GM10847 (cell line): ENCODE measurements around the gene ARHGDIB.

ENCODE experiments used
- POLR2A ChIP-seq: IDR thresholded peaks from 2 replicates; pipeline ENCODE4 v1.6.1; 2011; ENCODE audit not compliant: insufficient read length; ENCODE audit errors: extremely low read depth

ARHGDIB gene

GRCh38 chr12:14989790-14990189 is 28.4 kb upstream of the ARHGDIB start:
- no peak for TF ChIP-seq POLR2A

DNA sequence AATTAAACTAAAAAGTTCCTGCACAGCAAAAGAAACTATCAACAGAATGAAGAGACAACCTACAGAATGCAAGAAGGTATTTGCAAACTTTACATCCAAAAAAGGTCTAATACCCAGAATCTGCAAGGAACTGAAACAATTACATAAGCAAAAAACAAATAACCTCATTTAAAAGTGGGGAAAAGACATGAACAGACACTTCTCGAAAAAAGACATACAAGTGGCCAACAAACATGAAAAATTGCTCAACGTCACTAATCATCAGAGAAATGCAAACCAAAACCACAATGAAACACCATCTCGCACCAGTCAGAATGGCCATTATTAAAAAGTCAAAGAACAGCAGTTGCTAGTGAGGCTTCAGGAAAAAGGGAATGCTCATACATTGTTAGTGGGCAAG is 26.6 kb upstream of the ARHGDIB start:
- no peak for TF ChIP-seq POLR2A

- no peak for TF ChIP-seq POLR2A
These were observed 25.0 kb upstream of the ARHGDIB start for GRCh38 chr12:14986449-14986848.

- TF ChIP-seq POLR2A, result no peak
These were observed 23.4 kb upstream of the ARHGDIB start for GRCh38 chr12:14984766-14985285.

- TF ChIP-seq POLR2A, result no peak
These were observed 22.6 kb upstream of the ARHGDIB start for GRCh38 chr12:14984036-14984435.

DNA sequence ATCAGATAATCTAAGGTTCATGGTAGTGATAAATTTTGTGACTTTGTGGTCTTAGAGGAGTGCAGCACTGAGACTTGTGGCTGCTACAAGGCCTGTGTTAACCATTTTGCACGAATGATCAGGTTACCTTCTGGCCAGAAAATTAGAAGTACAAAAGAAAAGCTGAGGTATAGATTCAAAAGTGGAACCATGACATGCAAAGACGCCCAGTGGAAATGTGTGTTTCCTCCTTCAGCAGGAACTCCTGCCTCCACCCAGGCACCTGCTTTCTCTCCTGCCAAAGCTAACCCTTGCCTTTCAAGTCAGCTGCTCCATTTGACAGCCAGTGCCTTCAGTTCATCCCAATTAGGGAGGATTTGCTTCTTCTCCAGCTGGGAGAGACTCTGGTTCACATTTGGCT is 21.6 kb upstream of the ARHGDIB start:
- TF ChIP-seq POLR2A, result no peak

GRCh38 chr12:14982562-14982961 is 21.2 kb upstream of the ARHGDIB start:
- no peak for TF ChIP-seq POLR2A

GRCh38 chr12:14981049-14981448 is 19.6 kb upstream of the ARHGDIB start:
- TF ChIP-seq POLR2A, result no peak

GRCh38 chr12:14979468-14979867 is 18.1 kb upstream of the ARHGDIB start:
- TF ChIP-seq POLR2A, result no peak

- TF ChIP-seq POLR2A, result no peak
These were observed 15.3 kb upstream of the ARHGDIB start for GRCh38 chr12:14976658-14977057.

- TF ChIP-seq POLR2A, result no peak
These were observed 14.1 kb upstream of the ARHGDIB start for GRCh38 chr12:14975457-14975856.

- TF ChIP-seq POLR2A, result no peak
These were observed 13.2 kb upstream of the ARHGDIB start for GRCh38 chr12:14974633-14975032.

- TF ChIP-seq POLR2A, result no peak
These were observed 11.4 kb upstream of the ARHGDIB start, which contains the start of gene PDE6H for GRCh38 chr12:14972816-14973215. TSS of gene PDE6H (plus strand) at chr12:14973042. CDS start at chr12:14978013, 4,971 bp downstream.

DNA sequence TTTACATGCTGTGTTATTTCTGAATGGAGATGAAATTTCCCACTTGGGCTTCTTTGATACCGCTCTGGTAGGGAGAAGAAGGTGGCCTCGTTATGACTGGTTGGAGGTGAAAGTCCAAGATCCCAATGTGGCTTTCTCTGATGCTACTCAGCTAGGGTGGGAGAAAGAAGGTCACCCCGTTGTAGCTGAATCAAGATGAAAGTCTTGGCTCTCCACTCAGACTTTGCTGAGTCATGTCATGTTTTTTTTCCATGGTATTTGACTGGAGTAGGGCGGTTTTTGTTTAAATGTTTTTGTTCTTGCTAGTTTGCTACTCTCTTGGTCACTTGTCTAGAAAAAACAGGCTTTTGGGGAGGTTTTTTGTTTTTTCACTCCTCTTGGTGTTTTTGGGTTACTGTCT is 9.1 kb upstream of the ARHGDIB start:
- TF ChIP-seq POLR2A, result no peak

DNA sequence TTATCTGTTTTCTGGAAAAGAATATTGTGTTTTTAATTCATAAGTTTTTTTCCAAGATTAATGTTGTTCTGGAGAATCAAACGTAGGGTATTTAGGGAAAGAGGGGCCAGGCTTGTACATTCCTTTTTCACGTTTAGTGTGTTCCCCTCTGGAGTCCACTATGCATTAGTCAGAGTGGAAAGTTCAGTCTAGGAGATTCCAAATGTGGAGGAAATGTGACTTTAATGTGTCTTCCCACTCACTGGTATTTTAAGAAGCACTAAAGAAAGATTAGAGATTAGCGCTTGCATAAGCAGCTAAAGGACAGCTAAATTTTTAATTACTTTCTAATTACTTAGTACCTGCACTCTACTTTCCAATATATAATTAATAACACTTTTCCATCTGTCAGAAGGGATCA is 7.1 kb upstream of the ARHGDIB start:
- no peak for TF ChIP-seq POLR2A

GRCh38 chr12:14965221-14965620 is 3.8 kb upstream of the ARHGDIB start:
- TF ChIP-seq POLR2A, result no peak

- no peak for TF ChIP-seq POLR2A
These were observed 3.0 kb upstream of the ARHGDIB start for GRCh38 chr12:14964406-14964805.

DNA sequence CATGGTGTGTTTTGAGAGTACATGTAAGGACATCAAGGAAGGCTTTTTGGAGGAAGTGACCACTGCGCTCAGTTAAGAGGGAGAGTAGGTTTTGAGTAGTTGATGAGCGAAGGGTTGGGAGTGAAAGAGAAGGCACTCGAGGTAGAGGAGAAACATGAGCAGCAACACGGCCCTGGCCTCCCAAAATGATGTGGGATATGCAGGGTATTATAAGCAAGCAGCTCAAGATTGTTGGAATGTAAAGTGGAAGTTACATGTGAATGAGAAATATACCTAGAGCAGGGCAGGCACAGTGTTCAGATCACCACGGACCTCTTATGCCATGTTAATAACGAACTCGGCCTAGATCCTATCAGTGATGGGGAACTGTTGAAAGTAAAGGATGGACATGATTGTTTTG is 2.1 kb upstream of the ARHGDIB start:
- TF ChIP-seq POLR2A, result no peak
